ENCODE measurements around the gene SUFU. TPM values are rescaled to one million over a fixed set of nuclear protein-coding genes. Genes with fewer than 3 reads are reported as not detected.
"Not testable (repeated sequence)": the region's sequence is repeated elsewhere in the genome, so short reads cannot be mapped to it uniquely, and the experiment has no call there.

Gene SUFU
- polyA plus RNA-seq, 1 experiment, result 8.5 TPM

GRCh38 chr10:102492983-102493382, 10.8 kb upstream of the SUFU start:
- Histone ChIP-seq H3K36me3 (ENCODE audit: control insufficient read depth, insufficient read depth, low read length) (peaks cover 12% of the 10 kb centered on the region), H3K4me3 (ENCODE audit: low read depth, low read length) (no peak overlapping the region), H3K27me3 (ENCODE audit: control insufficient read depth, insufficient read depth, low read length) (no peaks in the 10 kb centered on the region)
- CTCF ChIA-PET, result interaction anchor here (1.0 to 2.5 kb wide), 2 partner anchors 11 to 14 kb away, joined by 4 to 12 read pairs; partner anchors contain the start of gene SUFU
- DNase-seq (ENCODE audit: low read depth), result no peak
- TF ChIP-seq, protein P1, sequence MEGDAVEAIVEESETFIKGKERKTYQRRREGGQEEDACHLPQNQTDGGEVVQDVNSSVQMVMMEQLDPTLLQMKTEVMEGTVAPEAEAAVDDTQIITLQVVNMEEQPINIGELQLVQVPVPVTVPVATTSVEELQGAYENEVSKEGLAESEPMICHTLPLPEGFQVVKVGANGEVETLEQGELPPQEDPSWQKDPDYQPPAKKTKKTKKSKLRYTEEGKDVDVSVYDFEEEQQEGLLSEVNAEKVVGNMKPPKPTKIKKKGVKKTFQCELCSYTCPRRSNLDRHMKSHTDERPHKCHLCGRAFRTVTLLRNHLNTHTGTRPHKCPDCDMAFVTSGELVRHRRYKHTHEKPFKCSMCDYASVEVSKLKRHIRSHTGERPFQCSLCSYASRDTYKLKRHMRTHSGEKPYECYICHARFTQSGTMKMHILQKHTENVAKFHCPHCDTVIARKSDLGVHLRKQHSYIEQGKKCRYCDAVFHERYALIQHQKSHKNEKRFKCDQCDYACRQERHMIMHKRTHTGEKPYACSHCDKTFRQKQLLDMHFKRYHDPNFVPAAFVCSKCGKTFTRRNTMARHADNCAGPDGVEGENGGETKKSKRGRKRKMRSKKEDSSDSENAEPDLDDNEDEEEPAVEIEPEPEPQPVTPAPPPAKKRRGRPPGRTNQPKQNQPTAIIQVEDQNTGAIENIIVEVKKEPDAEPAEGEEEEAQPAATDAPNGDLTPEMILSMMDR (IDR thresholded peaks at IDR 0.05; ENCODE audit: insufficient read depth, low read depth, low read length), result no peak
- POLR2A ChIA-PET, result no interaction called here

DNA sequence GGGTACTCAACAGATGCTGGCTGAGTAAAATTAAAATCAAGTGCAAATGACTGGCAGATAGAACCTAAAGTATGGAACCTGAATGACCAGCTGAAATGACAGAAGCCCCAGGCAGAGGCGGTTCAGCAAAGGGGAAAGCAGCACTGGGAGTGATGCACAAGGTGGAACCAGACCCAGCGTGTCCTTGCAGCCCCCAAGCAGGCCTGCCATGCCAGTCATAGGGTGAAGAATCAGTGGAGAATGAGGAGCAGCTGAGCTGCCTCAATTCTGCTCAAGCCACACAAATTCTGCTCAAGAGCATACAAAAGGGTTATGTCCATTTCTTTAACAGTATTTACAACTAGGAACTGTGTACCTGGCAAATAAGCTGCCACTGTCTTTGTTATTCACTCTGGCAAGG, 10.0 kb upstream of the SUFU start:
- CTCF ChIA-PET, result interaction anchor here (0.7 to 2.5 kb wide), 3 partner anchors 15 to 171 kb away, joined by 3 to 12 read pairs (median 3); no protein-coding TSS in a partner anchor
- Histone ChIP-seq H3K4me3 (ENCODE audit: low read depth, low read length) (no peak overlapping the region), H3K36me3 (ENCODE audit: control insufficient read depth, insufficient read depth, low read length) (peaks cover 8% of the 10 kb centered on the region), H3K27me3 (ENCODE audit: control insufficient read depth, insufficient read depth, low read length) (no peaks in the 10 kb centered on the region)
- DNase-seq (ENCODE audit: low read depth), result no peak
- TF ChIP-seq, protein P1 (IDR thresholded peaks at IDR 0.05; ENCODE audit: insufficient read depth, low read depth, low read length), result no peak
- POLR2A ChIA-PET, result no interaction called here

DNA sequence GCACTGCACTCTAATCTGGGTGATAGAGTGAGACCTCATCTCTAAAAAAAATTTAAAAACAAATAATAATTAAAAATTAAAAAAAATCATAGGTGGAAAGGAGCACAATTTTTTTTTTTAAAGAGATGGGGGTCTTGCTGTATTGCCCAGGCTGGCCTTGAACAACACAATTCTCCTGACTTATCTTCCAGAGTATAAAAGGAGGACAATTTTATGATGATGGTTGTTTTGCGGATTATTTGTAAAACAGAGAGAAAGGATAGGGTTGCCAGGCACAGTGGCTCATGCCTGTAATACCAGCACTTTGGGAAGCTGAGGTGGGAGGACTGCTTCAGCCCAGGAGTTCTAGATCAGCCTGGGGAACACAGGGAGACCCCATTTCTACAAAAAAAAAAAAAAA, 6.2 kb upstream of the SUFU start:
- CTCF ChIA-PET, result interaction anchor here (0.6 to 2.6 kb wide), 4 partner anchors 19 to 86 kb away, joined by 3 to 13 read pairs (median 4); no protein-coding TSS in a partner anchor
- no peak overlapping the region for H3K4me3 ChIP-seq (ENCODE audit: low read depth, low read length)
- DNase-seq (ENCODE audit: low read depth), result no peak
- TF ChIP-seq, protein P1 (IDR thresholded peaks at IDR 0.05; ENCODE audit: insufficient read depth, low read depth, low read length), result no peak
- H3K36me3 ChIP-seq (ENCODE audit: control insufficient read depth, insufficient read depth, low read length), result peaks cover 1% of the 10 kb centered on the region; the same call in 1 of the 2 replicates
- no peaks in the 10 kb centered on the region for H3K27me3 ChIP-seq (ENCODE audit: control insufficient read depth, insufficient read depth, low read length)
- POLR2A ChIA-PET, result no interaction called here

DNA sequence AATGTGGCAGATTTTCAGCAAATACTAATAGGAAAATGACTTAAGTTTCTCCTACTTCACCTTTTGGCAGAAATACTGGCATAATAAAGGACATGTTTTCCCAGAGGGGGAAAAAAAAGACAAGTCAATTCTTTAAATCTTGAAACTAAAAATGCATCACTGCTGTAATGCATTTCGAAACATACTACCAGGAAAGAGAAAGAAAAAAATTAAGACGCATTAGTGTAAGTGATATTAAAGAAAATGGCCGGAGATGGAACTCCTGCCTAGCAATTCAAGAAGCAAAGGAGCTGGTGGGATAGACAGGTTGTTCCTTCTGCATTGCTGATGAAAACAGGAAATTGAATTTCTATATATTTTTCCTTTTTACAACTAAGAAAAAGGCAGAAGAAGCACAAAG, 4.4 kb upstream of the SUFU start:
- CTCF ChIA-PET, result no interaction called here
- Histone ChIP-seq H3K4me3 (ENCODE audit: low read depth, low read length) (no peak overlapping the region), H3K36me3 (ENCODE audit: control insufficient read depth, insufficient read depth, low read length) (peaks cover 1% of the 10 kb centered on the region; the same call in 1 of the 2 replicates), H3K27me3 (ENCODE audit: control insufficient read depth, insufficient read depth, low read length) (no peaks in the 10 kb centered on the region)
- no peak for DNase-seq (ENCODE audit: low read depth)
- TF ChIP-seq, protein P1 (IDR thresholded peaks at IDR 0.05; ENCODE audit: insufficient read depth, low read depth, low read length), result no peak
- POLR2A ChIA-PET, result no interaction called here

- H3K4me3 ChIP-seq (ENCODE audit: low read depth, low read length); H3K36me3 ChIP-seq (ENCODE audit: control insufficient read depth, insufficient read depth, low read length); DNase-seq (ENCODE audit: low read depth); H3K27me3 ChIP-seq (ENCODE audit: control insufficient read depth, insufficient read depth, low read length): not testable (repeated sequence)
- ChIA-PET CTCF (interaction anchor here (0.7 to 1.1 kb wide), 6 partner anchors 66 to 144 kb away, joined by 3 to 6 read pairs (median 3); partner anchors contain the start of gene TRIM8), POLR2A (interaction anchor here (0.6 kb wide), 2 partner anchors 15 to 211 kb away, joined by 3 to 4 read pairs; no protein-coding TSS in a partner anchor)
Observed at GRCh38 chr10:102500686-102501085, 3.1 kb upstream of the SUFU start.

Measured in BJ (cell line).